ENCODE data around the gene RFXANK. TPM values are rescaled to one million over a fixed set of nuclear protein-coding genes. Genes with fewer than 3 reads are reported as not detected.
"Not testable (repeated sequence)": the region's sequence is repeated elsewhere in the genome, so short reads cannot be mapped to it uniquely, and the experiment has no call there.

The RFXANK gene
- total RNA-seq, 8 experiments from 2014 or later = 43.6 to 172 (median 88.6) TPM

- Histone ChIP-seq H3K4me3 (peak overlapping the region in 4 of 5 donors; percentile 50 to 94 (median 82)), H3K27ac (no peak overlapping the region), H3K4me1 (replicated peaks in 1 of 2) (peaks cover 18 to 20% of the 10 kb centered on the region in 2 donors)
- in situ Hi-C loops (cut with MboI; ENCODE audit: low pct_unique_long_range_greater_than_20kb in 2 of 9, low sequenced_read_pairs in 9 of 9, unreplicated experiment in 9 of 9) = no loop called here
- ATAC-seq (replicated peaks in 6 of 8) = peak; percentile 65 to 95 (median 72)
- 0% methylated on average over 2 of the region's 5 CpGs; no CpG with 5 or more reads in 9 of the 10 experiments for WGBS, 10 experiments
These were observed 22.1 kb downstream of the RFXANK start for GRCh38 chr19:19214159-19214490.

DNA sequence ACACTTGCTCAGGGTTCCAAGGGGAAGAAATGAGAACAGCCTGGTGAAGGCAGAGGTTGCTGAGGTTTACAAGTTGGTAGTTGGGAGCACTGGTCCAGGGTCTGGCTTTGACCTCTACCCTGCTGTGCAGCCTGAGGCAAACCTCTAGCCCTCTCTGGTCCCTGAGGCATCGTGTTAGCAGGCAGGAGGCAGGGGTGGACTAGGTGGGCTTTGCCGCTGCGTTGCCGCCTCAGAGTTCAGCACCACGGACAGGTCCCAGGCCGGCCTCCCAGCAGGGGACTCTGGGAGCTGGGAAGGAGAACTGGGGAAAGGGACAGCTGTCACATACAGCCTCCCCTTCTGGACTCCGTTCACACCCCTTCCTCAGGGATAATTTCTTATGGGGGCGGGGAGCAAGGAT lies 22.8 kb downstream of the RFXANK start:
- in situ Hi-C loops (cut with MboI; ENCODE audit: low pct_unique_long_range_greater_than_20kb in 2 of 9, low sequenced_read_pairs in 9 of 9, unreplicated experiment in 9 of 9) = no loop called here
- Histone ChIP-seq H3K4me3 (no peak overlapping the region), H3K4me1 (replicated peaks in 1 of 2) (peaks cover 18 to 20% of the 10 kb centered on the region in 2 donors), H3K27ac (no peak overlapping the region)
- WGBS, 10 experiments = 0 to 17% methylated on average over 1 of the region's 8 CpGs; no CpG with 5 or more reads in 8 of the 10 experiments
- peak in 4 of 8 experiments; percentile 10 to 63 (median 50) for ATAC-seq (replicated peaks in 6 of 8)

GRCh38 chr19:19215792-19216191 lies 23.7 kb downstream of the RFXANK start:
- ATAC-seq (replicated peaks in 6 of 8) = no peak
- in situ Hi-C loops (cut with MboI; ENCODE audit: low pct_unique_long_range_greater_than_20kb in 2 of 9, low sequenced_read_pairs in 9 of 9, unreplicated experiment in 9 of 9) = no loop called here
- Histone ChIP-seq H3K4me3 (no peak overlapping the region), H3K4me1 (replicated peaks in 1 of 2) (peaks cover 18 to 20% of the 10 kb centered on the region in 2 donors), H3K27ac (no peak overlapping the region)
- WGBS, 10 experiments = 43 to 100% (median 74%) methylated on average over 1 to 2 of the region's 4 CpGs; no CpG with 5 or more reads in 5 of the 10 experiments

- Histone ChIP-seq H3K27ac (no peak overlapping the region), H3K4me3 (no peak overlapping the region), H3K4me1 (replicated peaks in 1 of 2) (peaks cover 18% of the 10 kb centered on the region in 2 donors)
- no peak for ATAC-seq (replicated peaks in 6 of 8)
- in situ Hi-C loops (cut with MboI; ENCODE audit: low pct_unique_long_range_greater_than_20kb in 2 of 9, low sequenced_read_pairs in 9 of 9, unreplicated experiment in 9 of 9) = no loop called here
- 0 to 94% (median 33%) methylated on average over 1 to 4 of the region's 4 CpGs; no CpG with 5 or more reads in 1 of the 10 experiments for WGBS, 10 experiments
These were observed 25.0 kb downstream of the RFXANK start for GRCh38 chr19:19217099-19217498.

- no peak for ATAC-seq (replicated peaks in 6 of 8)
- 13 to 100% (median 76%) methylated on average over 1 to 5 of the region's 21 CpGs; no CpG with 5 or more reads in 4 of the 10 experiments for WGBS, 10 experiments
These were observed 26.9 kb downstream of the RFXANK start for GRCh38 chr19:19218911-19219310.

DNA sequence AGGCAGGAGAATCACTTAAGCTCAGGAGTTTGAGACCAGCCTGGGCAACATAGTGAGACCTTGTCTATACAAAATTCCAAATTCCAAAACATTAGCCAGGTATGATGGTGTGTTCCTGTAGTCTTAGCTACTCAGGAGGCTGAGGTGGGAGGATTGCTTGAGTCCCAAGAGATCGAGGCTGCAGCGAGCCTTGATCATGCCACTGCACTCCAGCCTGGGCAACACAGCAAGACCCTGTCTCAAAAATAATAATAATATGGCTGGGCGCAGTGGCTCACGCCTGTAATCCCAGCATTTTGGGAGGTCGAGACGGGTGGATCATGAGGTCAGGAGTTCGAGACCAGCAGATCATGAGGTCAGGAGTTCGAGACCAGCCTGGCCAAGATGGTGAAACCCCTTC lies 28.9 kb downstream of the RFXANK start:
- H3K27ac ChIP-seq; in situ Hi-C loops (cut with MboI; ENCODE audit: low pct_unique_long_range_greater_than_20kb in 2 of 9, low sequenced_read_pairs in 9 of 9, unreplicated experiment in 9 of 9); ATAC-seq (replicated peaks in 6 of 8); H3K4me1 ChIP-seq (replicated peaks in 1 of 2); H3K4me3 ChIP-seq: not testable (repeated sequence)
- 40 to 100% (median 80%) methylated on average over 1 to 3 of the region's 8 CpGs; no CpG with 5 or more reads in 3 of the 10 experiments for WGBS, 10 experiments

More at GRCh38 chr19:19218911-19219310, 26.9 kb downstream of the RFXANK start:
- in situ Hi-C loops (cut with MboI; ENCODE audit: low pct_unique_long_range_greater_than_20kb in 2 of 9, low sequenced_read_pairs in 9 of 9, unreplicated experiment in 9 of 9) = no loop called here
- H3K27ac ChIP-seq = no peak overlapping the region
- no peak overlapping the region for H3K4me3 ChIP-seq
- H3K4me1 ChIP-seq (replicated peaks in 1 of 2) = peaks cover 4 to 6% of the 10 kb centered on the region in 2 donors

- no peak overlapping the region for H3K27ac ChIP-seq
- ATAC-seq (replicated peaks in 6 of 8) = no peak
- WGBS, 10 experiments = 40 to 100% (median 80%) methylated on average over 1 to 4 of the region's 5 CpGs; no CpG with 5 or more reads in 2 of the 10 experiments
- in situ Hi-C loops (cut with MboI; ENCODE audit: low pct_unique_long_range_greater_than_20kb in 2 of 9, low sequenced_read_pairs in 9 of 9, unreplicated experiment in 9 of 9) = no loop called here
- peaks cover 0 to 5% of the 10 kb centered on the region in 2 donors for H3K4me1 ChIP-seq (replicated peaks in 1 of 2)
- no peak overlapping the region for H3K4me3 ChIP-seq
These were observed 31.0 kb downstream of the RFXANK start for GRCh38 chr19:19223060-19223459.

DNA sequence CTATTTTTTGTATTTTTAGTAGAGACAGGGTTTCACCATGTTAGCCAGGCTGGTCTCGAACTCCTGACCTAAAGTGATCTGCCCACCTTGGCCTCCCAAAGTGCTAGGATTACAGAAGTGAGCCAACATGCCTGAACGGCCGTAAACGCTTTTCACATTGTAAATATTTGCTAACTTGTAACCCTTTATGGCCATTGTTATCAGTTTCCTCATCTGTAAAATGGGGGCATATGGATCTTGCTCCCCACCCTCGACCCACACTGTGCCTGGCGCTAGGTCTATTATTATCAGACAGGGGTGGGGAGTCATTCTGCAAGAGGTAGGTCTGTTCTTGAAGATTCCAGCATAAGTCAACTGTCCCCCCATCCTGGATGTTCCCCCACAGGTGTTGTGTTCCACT lies 31.6 kb downstream of the RFXANK start:
- Histone ChIP-seq H3K4me3 (no peak overlapping the region), H3K4me1 (replicated peaks in 1 of 2) (peaks cover 0 to 5% of the 10 kb centered on the region in 2 donors), H3K27ac (no peak overlapping the region)
- ATAC-seq (replicated peaks in 6 of 8) = no peak
- WGBS, 10 experiments = 50 to 85% (median 70%) methylated on average over 1 to 6 of the region's 6 CpGs
- in situ Hi-C loops (cut with MboI; ENCODE audit: low pct_unique_long_range_greater_than_20kb in 2 of 9, low sequenced_read_pairs in 9 of 9, unreplicated experiment in 9 of 9) = no loop called here

- H3K4me1 ChIP-seq (replicated peaks in 1 of 2) = peaks cover 0 to 5% of the 10 kb centered on the region in 2 donors
- no peak overlapping the region for H3K27ac ChIP-seq
- in situ Hi-C loops (cut with MboI; ENCODE audit: low pct_unique_long_range_greater_than_20kb in 2 of 9, low sequenced_read_pairs in 9 of 9, unreplicated experiment in 9 of 9) = no loop called here
- H3K4me3 ChIP-seq = no peak overlapping the region
- ATAC-seq (replicated peaks in 6 of 8) = no peak
- 75 to 82% (median 80%) methylated on average over 1 to 5 of the region's 17 CpGs; no CpG with 5 or more reads in 6 of the 10 experiments for WGBS, 10 experiments
These were observed 32.2 kb downstream of the RFXANK start for GRCh38 chr19:19224150-19224851.

DNA sequence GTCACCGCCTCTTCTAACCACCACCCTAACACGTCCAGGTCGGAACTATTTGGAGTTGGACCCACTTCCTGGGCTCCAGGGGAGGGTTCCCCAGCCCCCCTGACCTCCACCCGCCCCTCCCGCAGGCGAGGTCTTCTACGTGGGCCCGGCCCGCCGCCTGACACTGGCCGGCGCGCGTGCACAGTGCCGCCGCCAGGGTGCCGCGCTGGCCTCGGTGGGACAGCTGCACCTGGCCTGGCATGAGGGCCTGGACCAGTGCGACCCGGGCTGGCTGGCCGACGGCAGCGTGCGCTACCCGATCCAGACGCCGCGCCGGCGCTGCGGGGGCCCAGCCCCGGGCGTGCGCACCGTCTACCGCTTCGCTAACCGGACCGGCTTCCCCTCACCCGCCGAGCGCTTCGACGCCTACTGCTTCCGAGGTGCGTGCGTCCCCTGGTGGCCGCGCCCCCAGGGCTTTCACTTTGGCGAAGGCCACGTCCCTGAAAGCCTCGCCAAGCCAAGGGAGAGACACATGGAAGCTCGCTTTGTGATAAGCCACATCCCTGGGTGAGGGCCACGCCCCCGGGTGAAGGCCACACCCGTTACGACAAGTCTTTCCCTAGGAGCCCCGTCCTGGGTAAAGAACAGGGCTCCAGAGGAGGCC lies 32.9 kb downstream of the RFXANK start:
- in situ Hi-C loops (cut with MboI; ENCODE audit: low pct_unique_long_range_greater_than_20kb in 2 of 9, low sequenced_read_pairs in 9 of 9, unreplicated experiment in 9 of 9) = no loop called here
- Histone ChIP-seq H3K27ac (no peak overlapping the region), H3K4me1 (replicated peaks in 1 of 2) (peaks cover 0 to 5% of the 10 kb centered on the region in 2 donors), H3K4me3 (peak overlapping the region in 1 of 5 donors; percentile 15)
- WGBS, 10 experiments = 17 to 30% methylated on average over 2 of the region's 59 CpGs; no CpG with 5 or more reads in 8 of the 10 experiments
- ATAC-seq (replicated peaks in 6 of 8) = peak; percentile 71 to 97 (median 88)

GRCh38 chr19:19226204-19226603 lies 34.1 kb downstream of the RFXANK start:
- in situ Hi-C loops (cut with MboI; ENCODE audit: low pct_unique_long_range_greater_than_20kb in 2 of 9, low sequenced_read_pairs in 9 of 9, unreplicated experiment in 9 of 9) = no loop called here
- Histone ChIP-seq H3K27ac (no peak overlapping the region), H3K4me3 (no peak overlapping the region), H3K4me1 (replicated peaks in 1 of 2) (peaks cover 0 to 5% of the 10 kb centered on the region in 2 donors)
- WGBS, 10 experiments = 53 to 88% (median 65%) methylated on average over 1 to 4 of the region's 5 CpGs; no CpG with 5 or more reads in 6 of the 10 experiments
- ATAC-seq (replicated peaks in 6 of 8) = no peak

DNA sequence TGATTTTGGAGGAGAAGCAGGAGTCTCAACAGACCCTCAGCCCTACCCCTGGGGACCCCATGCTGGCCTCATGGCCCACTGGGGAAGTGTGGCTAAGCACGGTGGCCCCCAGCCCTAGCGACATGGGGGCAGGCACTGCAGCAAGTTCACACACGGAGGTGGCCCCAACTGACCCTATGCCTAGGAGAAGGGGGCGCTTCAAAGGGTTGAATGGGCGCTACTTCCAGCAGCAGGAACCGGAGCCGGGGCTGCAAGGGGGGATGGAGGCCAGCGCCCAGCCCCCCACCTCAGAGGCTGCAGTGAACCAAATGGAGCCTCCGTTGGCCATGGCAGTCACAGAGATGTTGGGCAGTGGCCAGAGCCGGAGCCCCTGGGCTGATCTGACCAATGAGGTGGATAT lies 34.6 kb downstream of the RFXANK start:
- Histone ChIP-seq H3K4me3 (no peak overlapping the region), H3K27ac (no peak overlapping the region), H3K4me1 (replicated peaks in 1 of 2) (peaks cover 0 to 5% of the 10 kb centered on the region in 2 donors)
- no peak for ATAC-seq (replicated peaks in 6 of 8)
- WGBS, 10 experiments = 0 to 75% (median 50%) methylated on average over 1 to 6 of the region's 10 CpGs; no CpG with 5 or more reads in 5 of the 10 experiments
- in situ Hi-C loops (cut with MboI; ENCODE audit: low pct_unique_long_range_greater_than_20kb in 2 of 9, low sequenced_read_pairs in 9 of 9, unreplicated experiment in 9 of 9) = no loop called here

GRCh38 chr19:19227217-19227616 lies 35.2 kb downstream of the RFXANK start:
- ATAC-seq (replicated peaks in 6 of 8) = no peak
- Histone ChIP-seq H3K4me1 (replicated peaks in 1 of 2) (peaks cover 0 to 5% of the 10 kb centered on the region in 2 donors), H3K27ac (no peak overlapping the region), H3K4me3 (no peak overlapping the region)
- in situ Hi-C loops (cut with MboI; ENCODE audit: low pct_unique_long_range_greater_than_20kb in 2 of 9, low sequenced_read_pairs in 9 of 9, unreplicated experiment in 9 of 9) = no loop called here
- 60 to 100% methylated on average over 1 of the region's 4 CpGs; no CpG with 5 or more reads in 8 of the 10 experiments for WGBS, 10 experiments
